COLO668 (cell line): ENCODE results near the gene SEPHS1.
"Not testable (repeated sequence)": the region's sequence is repeated elsewhere in the genome, so short reads cannot be mapped to it uniquely, and the experiment has no call there.

Experiments
- DNase-seq: peaks from one replicate; lab custom pipeline; 2025; ENCODE audit not compliant: unreplicated experiment; lab: John Stamatoyannopoulos, UW

The SEPHS1 gene

GRCh38 chr10:13348216-13349017 is at the start of gene SEPHS1:
Gene SEPHS1, minus strand, starts transcription at chr10:13348293. Its CDS starts 3,343 bp downstream, at chr10:13344950.
- DNase-seq = peak; percentile 84

- no peak for DNase-seq
Observed at GRCh38 chr10:13397052-13397451, 49.0 kb upstream of the SEPHS1 start.

GRCh38 chr10:13396369-13396768 is 48.3 kb upstream of the SEPHS1 start:
- no peak for DNase-seq

GRCh38 chr10:13395540-13395939 is 47.4 kb upstream of the SEPHS1 start:
- DNase-seq = no peak

- no peak for DNase-seq
Observed at GRCh38 chr10:13393640-13394039, 45.5 kb upstream of the SEPHS1 start.

- no peak for DNase-seq
Observed at GRCh38 chr10:13392701-13393100, 44.6 kb upstream of the SEPHS1 start.

- DNase-seq = no peak
Observed at GRCh38 chr10:13390604-13391522, 42.8 kb upstream of the SEPHS1 start.

GRCh38 chr10:13388478-13389230 is 40.6 kb upstream of the SEPHS1 start:
- DNase-seq = no peak

- no peak for DNase-seq
Observed at GRCh38 chr10:13386021-13386420, 37.9 kb upstream of the SEPHS1 start.

- DNase-seq = no peak
Observed at GRCh38 chr10:13383399-13383761, 35.3 kb upstream of the SEPHS1 start.

- no peak for DNase-seq
Observed at GRCh38 chr10:13382703-13383398, 34.8 kb upstream of the SEPHS1 start.

- DNase-seq = not testable (repeated sequence)
Observed at GRCh38 chr10:13379061-13379460, 31.0 kb upstream of the SEPHS1 start.

GRCh38 chr10:13376746-13377145 is 28.7 kb upstream of the SEPHS1 start:
- no peak for DNase-seq

GRCh38 chr10:13376297-13376696 is 28.2 kb upstream of the SEPHS1 start:
- no peak for DNase-seq

- no peak for DNase-seq
Observed at GRCh38 chr10:13375791-13376190, 27.7 kb upstream of the SEPHS1 start.

- DNase-seq = no peak
Observed at GRCh38 chr10:13373644-13374043, 25.6 kb upstream of the SEPHS1 start.

GRCh38 chr10:13372524-13372923 is 24.4 kb upstream of the SEPHS1 start:
- DNase-seq = no peak

- DNase-seq = peak; percentile 40
Observed at GRCh38 chr10:13371897-13372470, 23.9 kb upstream of the SEPHS1 start.

GRCh38 chr10:13366891-13367290 is 18.8 kb upstream of the SEPHS1 start:
- no peak for DNase-seq

- no peak for DNase-seq
Observed at GRCh38 chr10:13365831-13366230, 17.7 kb upstream of the SEPHS1 start.
